Keratinocyte (primary cell): Measurements from ENCODE around the gene SUGT1. TPM values are rescaled to one million over a fixed set of nuclear protein-coding genes. Genes with fewer than 3 reads are reported as not detected.

Experiments used
- DNase-seq: peaks from one replicate; pipeline ENCODE4 v3.0.0-alpha.2; 2011; ENCODE audit warnings: low read depth, missing footprints, low spot score
- FAIRE-seq: peaks from 2 replicates; lab custom pipeline; 2011; peaks lifted over from hg19 to GRCh38; lab: Jason Lieb, UNC
- H2AFZ ChIP-seq: 2 replicates; pipeline ENCODE4 v1.6.0; 2012; ENCODE audit warnings: low read length, control low read depth, inconsistent platforms; ENCODE audit not compliant: control insufficient read depth
- H3K27ac ChIP-seq: 2 replicates; pipeline ENCODE4 v1.5.1; 2011; ENCODE audit warnings: low read length; ENCODE audit not compliant: control insufficient read depth, insufficient read depth
- H3K27me3 ChIP-seq: 3 replicates; pipeline ENCODE4 v1.6.0; 2011; ENCODE audit warnings: low read length; ENCODE audit not compliant: control insufficient read depth, insufficient read depth; ENCODE audit errors: extremely low read depth
- H3K36me3 ChIP-seq, 2 experiments: 2 replicates in 1 of 2; 3 replicates in 1 of 2; pipeline ENCODE4 v1.5.1; 2011; ENCODE audit warnings: low read length in 2 of 2, mild to moderate bottlenecking in 1 of 2; ENCODE audit not compliant: control insufficient read depth in 2 of 2, insufficient read depth in 2 of 2; ENCODE audit errors: extremely low read depth in 1 of 2
- H3K4me1 ChIP-seq: 3 replicates; pipeline ENCODE4 v1.5.1; 2011; ENCODE audit warnings: low read length; ENCODE audit not compliant: control insufficient read depth, insufficient read depth; ENCODE audit errors: extremely low read depth
- H3K4me2 ChIP-seq: 3 replicates; pipeline ENCODE4 v1.6.0; 2011; ENCODE audit warnings: low read depth, low read length; ENCODE audit not compliant: control insufficient read depth, insufficient read depth; ENCODE audit errors: extremely low read depth
- H3K4me3 ChIP-seq, 3 experiments: fragments of 200-600 bp in 1 of 3; sonication (generic) in 1 of 3; 2 replicates in 2 of 3; 3 replicates in 1 of 3; pipeline ENCODE4 v1.5.1; 2011 to 2016; ENCODE audit warnings: low read length in 3 of 3, mild to moderate bottlenecking in 3 of 3, control low read depth in 2 of 3, inconsistent platforms in 1 of 3, low read depth in 1 of 3, mixed read lengths in 1 of 3, mixed run types in 1 of 3, moderate library complexity in 1 of 3; ENCODE audit not compliant: control insufficient read depth in 2 of 3, insufficient read depth in 2 of 3; ENCODE audit errors: extremely low read depth in 1 of 3
- H3K79me2 ChIP-seq: 2 replicates; pipeline ENCODE4 v1.6.0; 2012; ENCODE audit warnings: low read length; ENCODE audit not compliant: control insufficient read depth, insufficient read depth
- H3K9ac ChIP-seq: 3 replicates; pipeline ENCODE4 v1.6.0; 2011; ENCODE audit warnings: low read length; ENCODE audit not compliant: control insufficient read depth, insufficient read depth; ENCODE audit errors: extremely low read depth
- H3K9me1 ChIP-seq: 3 replicates; pipeline ENCODE4 v1.6.0; 2011; ENCODE audit warnings: low read length; ENCODE audit not compliant: control insufficient read depth, insufficient read depth; ENCODE audit errors: extremely low read depth
- H3K9me3 ChIP-seq: 2 replicates; pipeline ENCODE4 v1.5.1; 2012; ENCODE audit warnings: low read depth, low read length; ENCODE audit not compliant: control insufficient read depth
- H4K20me1 ChIP-seq: 3 replicates; pipeline ENCODE4 v1.6.0; 2011; ENCODE audit warnings: low read length; ENCODE audit not compliant: control insufficient read depth, insufficient read depth; ENCODE audit errors: extremely low read depth
- EZH2 ChIP-seq: IDR thresholded peaks from one replicate; pipeline ENCODE4 v1.6.1; 2012; ENCODE audit warnings: inconsistent platforms, mild to moderate bottlenecking, low read length, moderate library complexity
- dilution Hi-C: fragments of 300-500 bp; cut with MboI; formaldehyde crosslinking; loops from one replicate; pipeline ENCODE4 v1.7.0; 2020; ENCODE audit warnings: low sequenced_read_pairs; ENCODE audit not compliant: extremely low pct_ligation_motif_present
- polyA plus RNA-seq, 5 experiments: library from polyadenylated mRNA; depleted of rRNA in 3 of 5; stranded (reverse) in 3 of 5; stranded (forward) in 1 of 5; unstranded in 1 of 5; fragments of >200 nt; gene quantifications; 1 replicate in 1 of 5; 2 replicates in 3 of 5; 3 replicates in 1 of 5; pipeline versions ENCODE4 v1.2.1 to v1.2.3, GENCODE V29; 2011 to 2012; ENCODE audit warnings: missing spikeins in 2 of 5, low read depth in 1 of 5, low replicate concordance in 1 of 5
- TF ChIP-seq, protein P1 (sequence below), 3 experiments: IDR thresholded peaks in 1 of 3; conservative IDR thresholded peaks in 1 of 3; optimal IDR thresholded peaks in 1 of 3; 2 replicates in 2 of 3; 3 replicates in 1 of 3; pipeline versions ENCODE3 to v1.5.1; 2011; ENCODE audit warnings: low read length in 3 of 3, mild to moderate bottlenecking in 3 of 3, moderate library complexity in 2 of 3, control low read depth in 1 of 3, inconsistent platforms in 1 of 3; ENCODE audit not compliant: insufficient read depth in 2 of 3; ENCODE audit errors: extremely low read depth in 1 of 3

SUGT1 gene
- polyA plus RNA-seq, 1 donor (not counting 4 experiments of a cell fraction or from before 2014, with no cell fraction given) = 43.9 TPM

DNA sequence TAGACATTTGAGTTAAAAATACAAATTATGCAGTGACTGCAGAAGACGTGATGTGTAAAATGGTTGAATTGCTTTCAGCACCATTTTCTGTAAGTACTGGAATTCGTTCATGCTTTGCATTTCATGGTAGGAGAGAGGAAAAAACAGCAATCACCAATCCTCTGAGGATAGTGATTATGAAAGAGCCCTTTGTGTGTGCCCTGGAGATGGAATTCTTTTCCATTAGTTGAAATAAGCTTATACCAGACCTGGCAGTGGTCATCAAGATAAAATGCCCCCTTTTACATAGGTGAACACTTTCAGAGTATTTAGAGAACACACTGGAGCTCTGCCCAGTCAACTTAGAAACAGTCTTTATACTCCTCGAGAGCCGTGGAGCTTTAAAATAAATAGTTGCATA is 85.3 kb downstream of the SUGT1 start:
- H2AFZ ChIP-seq = no peak overlapping the region
- H3K79me2 ChIP-seq = no peaks in the 10 kb centered on the region
- DNase-seq = no peak
- H3K27me3 ChIP-seq = peaks cover 34% of the 10 kb centered on the region
- no peak for FAIRE-seq
- no peaks in the 10 kb centered on the region for H4K20me1 ChIP-seq
- H3K27ac ChIP-seq = no peak overlapping the region
- no peaks in the 10 kb centered on the region for H3K9me3 ChIP-seq
- dilution Hi-C loops = no loop called here
- H3K4me1 ChIP-seq = no peaks in the 10 kb centered on the region
- no peaks in the 10 kb centered on the region for H3K9me1 ChIP-seq
- no peak overlapping the region for H3K4me3 ChIP-seq
- H3K4me2 ChIP-seq = no peak overlapping the region
- no peaks in the 10 kb centered on the region for H3K36me3 ChIP-seq
- TF ChIP-seq, protein P1, sequence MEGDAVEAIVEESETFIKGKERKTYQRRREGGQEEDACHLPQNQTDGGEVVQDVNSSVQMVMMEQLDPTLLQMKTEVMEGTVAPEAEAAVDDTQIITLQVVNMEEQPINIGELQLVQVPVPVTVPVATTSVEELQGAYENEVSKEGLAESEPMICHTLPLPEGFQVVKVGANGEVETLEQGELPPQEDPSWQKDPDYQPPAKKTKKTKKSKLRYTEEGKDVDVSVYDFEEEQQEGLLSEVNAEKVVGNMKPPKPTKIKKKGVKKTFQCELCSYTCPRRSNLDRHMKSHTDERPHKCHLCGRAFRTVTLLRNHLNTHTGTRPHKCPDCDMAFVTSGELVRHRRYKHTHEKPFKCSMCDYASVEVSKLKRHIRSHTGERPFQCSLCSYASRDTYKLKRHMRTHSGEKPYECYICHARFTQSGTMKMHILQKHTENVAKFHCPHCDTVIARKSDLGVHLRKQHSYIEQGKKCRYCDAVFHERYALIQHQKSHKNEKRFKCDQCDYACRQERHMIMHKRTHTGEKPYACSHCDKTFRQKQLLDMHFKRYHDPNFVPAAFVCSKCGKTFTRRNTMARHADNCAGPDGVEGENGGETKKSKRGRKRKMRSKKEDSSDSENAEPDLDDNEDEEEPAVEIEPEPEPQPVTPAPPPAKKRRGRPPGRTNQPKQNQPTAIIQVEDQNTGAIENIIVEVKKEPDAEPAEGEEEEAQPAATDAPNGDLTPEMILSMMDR (optimal IDR thresholded peaks at IDR 0.05 in 1 of 3, IDR thresholded peaks at IDR 0.05 in 1 of 3, conservative IDR thresholded peaks at IDR 0.05 in 1 of 3; ENCODE audit: extremely low read depth in 1 of 3, insufficient read depth in 2 of 3, low read length in 3 of 3) = no peak
- TF ChIP-seq EZH2 = no peak
- H3K9ac ChIP-seq = no peak overlapping the region

GRCh38 chr13:52738719-52739467 is 86.3 kb downstream of the SUGT1 start:
- Histone ChIP-seq H3K4me2 (no peak overlapping the region), H3K27ac (no peak overlapping the region), H2AFZ (no peak overlapping the region), H3K36me3 (no peaks in the 10 kb centered on the region), H3K9ac (no peak overlapping the region), H4K20me1 (no peaks in the 10 kb centered on the region), H3K4me3 (no peak overlapping the region), H3K4me1 (no peaks in the 10 kb centered on the region), H3K9me1 (no peaks in the 10 kb centered on the region), H3K27me3 (peaks cover 34% of the 10 kb centered on the region), H3K9me3 (no peaks in the 10 kb centered on the region), H3K79me2 (no peaks in the 10 kb centered on the region)
- TF ChIP-seq, protein P1 (optimal IDR thresholded peaks at IDR 0.05 in 1 of 3, IDR thresholded peaks at IDR 0.05 in 1 of 3, conservative IDR thresholded peaks at IDR 0.05 in 1 of 3; ENCODE audit: extremely low read depth in 1 of 3, insufficient read depth in 2 of 3, low read length in 3 of 3) = peak in 1 of 3 experiments; percentile 13
- peak; percentile 68 for TF ChIP-seq EZH2
- no peak for DNase-seq
- dilution Hi-C loops = no loop called here
- FAIRE-seq = no peak
